MM.1S (cell line): ENCODE results near the gene PPIB.

Experiments
- EZH2 ChIP-seq: fragments of 300-600 bp; sonication (generic); optimal IDR thresholded peaks from 2 replicates; pipeline ENCODE3; 2017; ENCODE audit warnings: low read depth, mild to moderate bottlenecking, antibody characterized with exemption, low read length, mixed read lengths
- EZH2phosphoT487 ChIP-seq: fragments of 300-600 bp; sonication (generic); IDR thresholded peaks from 2 replicates; pipeline ENCODE4 v1.6.1; 2018; ENCODE audit warnings: antibody characterized with exemption, low read length
- TF ChIP-seq, protein P1 (sequence below): fragments of 300-600 bp; sonication (generic); IDR thresholded peaks from 2 replicates; pipeline ENCODE4 v1.5.1; 2016; ENCODE audit warnings: antibody characterized with exemption, low read length, mixed read lengths

GRCh38 chr15:64144565-64145281, 18.1 kb downstream of the PPIB start:
- TF ChIP-seq, protein P1, sequence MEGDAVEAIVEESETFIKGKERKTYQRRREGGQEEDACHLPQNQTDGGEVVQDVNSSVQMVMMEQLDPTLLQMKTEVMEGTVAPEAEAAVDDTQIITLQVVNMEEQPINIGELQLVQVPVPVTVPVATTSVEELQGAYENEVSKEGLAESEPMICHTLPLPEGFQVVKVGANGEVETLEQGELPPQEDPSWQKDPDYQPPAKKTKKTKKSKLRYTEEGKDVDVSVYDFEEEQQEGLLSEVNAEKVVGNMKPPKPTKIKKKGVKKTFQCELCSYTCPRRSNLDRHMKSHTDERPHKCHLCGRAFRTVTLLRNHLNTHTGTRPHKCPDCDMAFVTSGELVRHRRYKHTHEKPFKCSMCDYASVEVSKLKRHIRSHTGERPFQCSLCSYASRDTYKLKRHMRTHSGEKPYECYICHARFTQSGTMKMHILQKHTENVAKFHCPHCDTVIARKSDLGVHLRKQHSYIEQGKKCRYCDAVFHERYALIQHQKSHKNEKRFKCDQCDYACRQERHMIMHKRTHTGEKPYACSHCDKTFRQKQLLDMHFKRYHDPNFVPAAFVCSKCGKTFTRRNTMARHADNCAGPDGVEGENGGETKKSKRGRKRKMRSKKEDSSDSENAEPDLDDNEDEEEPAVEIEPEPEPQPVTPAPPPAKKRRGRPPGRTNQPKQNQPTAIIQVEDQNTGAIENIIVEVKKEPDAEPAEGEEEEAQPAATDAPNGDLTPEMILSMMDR = no peak
- TF ChIP-seq EZH2phosphoT487 (no peak), EZH2 (no peak)
